AG04450 (cell line): ENCODE data around the gene NR5A2. TPM values are rescaled to one million over a fixed set of nuclear protein-coding genes. Genes with fewer than 3 reads are reported as not detected.

Source experiments
- CTCF ChIA-PET: fragments of 300-600, 350-600 bp; formaldehyde crosslinking; extraction: SDS; loops from one replicate; lab custom pipeline; 2022; ENCODE audit warnings: antibody characterized with exemption, inconsistent platforms; lab: Charles Lee
- POLR2A ChIA-PET: fragments of 350-600 bp; formaldehyde crosslinking; extraction: SDS; loops from one replicate; lab custom pipeline; 2021; ENCODE audit warnings: antibody characterized with exemption, inconsistent platforms; lab: Yijun Ruan, JAX
- DNase-seq: peaks from one replicate; pipeline ENCODE4 v3.0.0-alpha.2; 2011; ENCODE audit warnings: low read depth, low spot score
- H3K27ac ChIP-seq: one replicate; pipeline ENCODE4 v1.5.1; 2012; ENCODE audit warnings: low read depth, low read length, control low read depth
- H3K27me3 ChIP-seq: one replicate; pipeline ENCODE4 v1.6.0; 2012; ENCODE audit warnings: low read length; ENCODE audit not compliant: control insufficient read depth, insufficient read depth
- H3K4me3 ChIP-seq: 2 replicates; pipeline ENCODE4 v1.5.1; 2011; ENCODE audit warnings: mild to moderate bottlenecking, low read depth, low read length, control low read depth
- H3K9me3 ChIP-seq: 2 replicates; pipeline ENCODE4 v1.5.1; 2012; ENCODE audit warnings: low read length; ENCODE audit not compliant: control insufficient read depth, insufficient read depth
- polyA plus RNA-seq: library from polyadenylated mRNA; depleted of rRNA; stranded (reverse); fragments of >200 nt; gene quantifications from 2 replicates; pipeline ENCODE4 v1.2.3, GENCODE V29; 2011
- TF ChIP-seq, protein P1 (sequence below): IDR thresholded peaks from 2 replicates; pipeline ENCODE4 v1.5.1; 2011; ENCODE audit warnings: low read depth, low read length, control low read depth, inconsistent platforms

The NR5A2 gene
- polyA plus RNA-seq, 1 experiment: 0.02 TPM

DNA sequence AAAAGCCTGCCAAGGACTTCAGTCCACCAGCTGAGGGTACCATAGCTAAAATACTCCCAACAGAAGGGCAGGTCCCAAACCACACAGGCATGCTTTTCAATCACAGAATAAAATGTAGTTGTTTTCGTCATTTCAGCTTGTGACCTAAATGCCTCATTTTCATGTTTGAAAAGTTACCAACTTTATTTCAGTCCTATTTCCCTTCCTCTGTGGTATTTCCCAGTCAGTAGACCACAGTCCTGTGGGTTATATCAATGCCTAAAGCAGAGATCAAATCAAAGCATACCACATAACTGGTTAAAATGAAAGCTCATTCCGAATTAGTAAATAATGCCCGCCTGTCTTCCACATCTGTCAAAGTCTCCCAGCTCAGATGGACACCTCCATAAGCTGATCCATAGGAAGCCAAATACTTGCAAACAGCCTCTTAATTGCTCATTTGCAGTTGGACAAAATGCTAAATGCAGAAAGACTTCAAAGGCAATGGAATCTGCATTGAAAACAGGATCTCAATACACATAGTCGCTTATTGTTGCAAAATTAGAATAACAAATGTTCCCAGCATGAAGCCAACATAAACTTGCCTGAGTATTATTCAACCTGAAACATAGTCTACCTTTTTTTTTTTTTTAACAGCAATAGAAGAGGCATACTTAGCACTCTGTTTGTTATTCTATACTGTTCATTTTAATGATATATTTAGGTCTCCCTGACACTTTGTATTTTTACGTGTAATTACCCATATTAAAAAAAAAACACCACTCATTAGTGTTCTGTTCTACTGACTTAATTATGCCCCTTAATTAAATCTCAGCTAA lies 53.9 kb downstream of the NR5A2 start:
- no peak for DNase-seq
- H3K9me3 ChIP-seq: no peaks in the 10 kb centered on the region
- POLR2A ChIA-PET: no interaction called here
- H3K27ac ChIP-seq: no peak overlapping the region
- no peaks in the 10 kb centered on the region for H3K27me3 ChIP-seq
- H3K4me3 ChIP-seq: no peak overlapping the region
- CTCF ChIA-PET: interaction anchor here (0.6 to 1.2 kb wide), 2 partner anchors 74 to 396 kb away, joined by 3 to 4 read pairs; no protein-coding TSS in a partner anchor
- TF ChIP-seq, protein P1, sequence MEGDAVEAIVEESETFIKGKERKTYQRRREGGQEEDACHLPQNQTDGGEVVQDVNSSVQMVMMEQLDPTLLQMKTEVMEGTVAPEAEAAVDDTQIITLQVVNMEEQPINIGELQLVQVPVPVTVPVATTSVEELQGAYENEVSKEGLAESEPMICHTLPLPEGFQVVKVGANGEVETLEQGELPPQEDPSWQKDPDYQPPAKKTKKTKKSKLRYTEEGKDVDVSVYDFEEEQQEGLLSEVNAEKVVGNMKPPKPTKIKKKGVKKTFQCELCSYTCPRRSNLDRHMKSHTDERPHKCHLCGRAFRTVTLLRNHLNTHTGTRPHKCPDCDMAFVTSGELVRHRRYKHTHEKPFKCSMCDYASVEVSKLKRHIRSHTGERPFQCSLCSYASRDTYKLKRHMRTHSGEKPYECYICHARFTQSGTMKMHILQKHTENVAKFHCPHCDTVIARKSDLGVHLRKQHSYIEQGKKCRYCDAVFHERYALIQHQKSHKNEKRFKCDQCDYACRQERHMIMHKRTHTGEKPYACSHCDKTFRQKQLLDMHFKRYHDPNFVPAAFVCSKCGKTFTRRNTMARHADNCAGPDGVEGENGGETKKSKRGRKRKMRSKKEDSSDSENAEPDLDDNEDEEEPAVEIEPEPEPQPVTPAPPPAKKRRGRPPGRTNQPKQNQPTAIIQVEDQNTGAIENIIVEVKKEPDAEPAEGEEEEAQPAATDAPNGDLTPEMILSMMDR: no peak

DNA sequence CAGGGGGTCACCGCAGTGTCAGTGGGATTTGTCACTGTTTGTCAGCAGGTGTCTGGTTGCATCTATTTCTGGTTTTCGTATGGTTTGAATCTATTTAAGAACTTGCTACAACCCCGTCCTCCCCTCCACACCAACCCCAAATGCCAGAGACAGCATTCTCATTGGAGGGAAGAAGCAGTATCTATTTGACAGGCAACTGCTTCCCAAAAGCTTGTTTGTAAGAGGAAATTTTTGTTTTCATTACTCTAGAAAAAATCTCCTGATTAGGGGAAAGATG lies 54.4 kb downstream of the NR5A2 start:
- no peaks in the 10 kb centered on the region for H3K9me3 ChIP-seq
- ChIA-PET CTCF (no interaction called here), POLR2A (no interaction called here)
- H3K27ac ChIP-seq: no peak overlapping the region
- H3K4me3 ChIP-seq: no peak overlapping the region
- TF ChIP-seq, protein P1: no peak
- peaks cover 1% of the 10 kb centered on the region for H3K27me3 ChIP-seq
- no peak for DNase-seq

DNA sequence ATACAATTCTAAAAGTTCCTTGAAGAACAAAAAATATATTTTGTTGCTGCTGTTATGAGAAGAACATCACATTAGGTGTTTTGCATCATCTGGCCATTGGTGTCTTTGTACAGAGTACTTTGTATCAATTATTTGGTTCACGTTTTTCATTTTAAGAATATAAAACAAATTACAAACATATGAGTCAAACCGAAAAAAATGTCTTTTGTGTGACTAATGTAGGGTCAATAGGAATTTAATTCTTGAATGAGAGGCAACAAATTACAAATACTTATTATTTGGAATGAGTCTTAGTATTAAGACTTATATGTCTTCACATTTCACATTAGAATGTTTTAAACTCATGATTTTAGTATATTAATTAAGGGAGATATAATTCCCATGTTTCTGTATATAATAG lies 54.8 kb downstream of the NR5A2 start:
- H3K4me3 ChIP-seq: no peak overlapping the region
- TF ChIP-seq, protein P1: no peak
- H3K9me3 ChIP-seq: no peaks in the 10 kb centered on the region
- CTCF ChIA-PET: no interaction called here
- POLR2A ChIA-PET: no interaction called here
- DNase-seq: no peak
- peaks cover 3% of the 10 kb centered on the region for H3K27me3 ChIP-seq
- H3K27ac ChIP-seq: no peak overlapping the region

DNA sequence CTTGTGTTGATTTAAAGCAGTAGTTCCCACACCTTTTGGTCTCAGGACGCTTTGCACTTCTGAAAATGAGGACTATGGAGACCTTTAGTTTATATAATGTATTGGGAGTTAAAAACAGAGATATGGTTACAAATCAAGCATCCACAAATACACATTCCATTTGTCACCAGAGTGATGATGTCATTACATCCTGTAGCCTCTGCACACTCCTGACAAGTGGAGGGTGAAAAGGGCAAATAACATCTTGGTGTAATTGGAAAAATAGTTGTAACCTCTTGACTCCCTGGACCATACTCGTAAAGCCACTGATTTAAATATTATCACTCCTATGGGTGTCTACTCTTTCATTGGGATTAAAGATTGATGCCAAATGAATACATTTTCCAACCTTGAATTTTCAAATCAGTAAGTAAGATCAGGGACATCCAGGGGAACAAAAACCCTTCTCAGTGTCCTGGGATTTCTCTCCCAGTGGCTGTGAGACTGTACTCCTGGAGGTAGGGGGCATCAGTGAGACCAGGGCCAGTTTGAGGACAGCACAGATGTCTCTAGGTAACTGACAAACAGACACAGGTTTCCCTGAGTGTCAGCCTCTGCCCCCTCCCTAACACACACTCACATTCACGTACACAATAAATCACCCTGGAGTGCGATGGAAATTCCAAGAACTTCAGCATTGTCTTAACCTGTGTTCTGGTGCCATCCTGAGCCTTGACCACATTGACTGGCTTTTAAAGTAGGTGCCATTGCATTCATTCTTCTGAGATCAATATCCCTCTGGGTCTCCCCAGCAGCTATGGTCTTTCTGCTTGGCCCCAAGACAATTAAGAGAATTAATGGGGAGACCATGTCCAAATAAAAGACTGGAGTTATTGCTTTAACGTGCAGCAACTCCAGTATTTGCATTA lies 63.0 kb downstream of the NR5A2 start:
- Histone ChIP-seq H3K4me3 (no peak overlapping the region), H3K27ac (no peak overlapping the region), H3K27me3 (peaks cover 9% of the 10 kb centered on the region), H3K9me3 (no peaks in the 10 kb centered on the region)
- POLR2A ChIA-PET: no interaction called here
- DNase-seq: no peak
- CTCF ChIA-PET: no interaction called here
- TF ChIP-seq, protein P1: peak; percentile 16; the same call in 1 of the 2 replicates
